ENCODE results near the gene PDE4A.

The PDE4A gene

GRCh38 chr19:10510301-10510802 lies 90.0 kb downstream of the PDE4A start:
- DNase-seq (ENCODE audit: low read depth in 2 of 2): peak; percentile 19 to 60

- DNase-seq (ENCODE audit: low read depth in 2 of 2): no peak
These were observed 92.9 kb downstream of the PDE4A start for GRCh38 chr19:10513223-10513622.

GRCh38 chr19:10514211-10515145 lies 94.1 kb downstream of the PDE4A start:
- peak in 1 of 2 donors; percentile 26 for DNase-seq (ENCODE audit: low read depth in 2 of 2)

DNA sequence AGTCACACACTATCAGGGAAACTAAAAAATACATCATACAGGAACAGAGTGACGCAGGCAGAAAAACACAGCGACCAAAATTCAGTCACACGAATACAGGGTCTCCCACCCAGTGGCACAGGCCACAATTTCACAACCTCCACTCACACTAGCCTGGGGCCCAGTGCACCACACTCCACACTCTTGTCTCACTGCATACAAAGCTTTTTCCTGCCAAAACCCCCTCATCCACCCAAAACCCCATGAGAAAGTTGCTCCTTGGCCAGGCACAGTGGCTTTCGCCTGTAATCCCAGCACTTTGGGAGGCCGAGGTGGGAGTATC lies 95.7 kb downstream of the PDE4A start:
- no peak for DNase-seq (ENCODE audit: low read depth in 2 of 2)

DNA sequence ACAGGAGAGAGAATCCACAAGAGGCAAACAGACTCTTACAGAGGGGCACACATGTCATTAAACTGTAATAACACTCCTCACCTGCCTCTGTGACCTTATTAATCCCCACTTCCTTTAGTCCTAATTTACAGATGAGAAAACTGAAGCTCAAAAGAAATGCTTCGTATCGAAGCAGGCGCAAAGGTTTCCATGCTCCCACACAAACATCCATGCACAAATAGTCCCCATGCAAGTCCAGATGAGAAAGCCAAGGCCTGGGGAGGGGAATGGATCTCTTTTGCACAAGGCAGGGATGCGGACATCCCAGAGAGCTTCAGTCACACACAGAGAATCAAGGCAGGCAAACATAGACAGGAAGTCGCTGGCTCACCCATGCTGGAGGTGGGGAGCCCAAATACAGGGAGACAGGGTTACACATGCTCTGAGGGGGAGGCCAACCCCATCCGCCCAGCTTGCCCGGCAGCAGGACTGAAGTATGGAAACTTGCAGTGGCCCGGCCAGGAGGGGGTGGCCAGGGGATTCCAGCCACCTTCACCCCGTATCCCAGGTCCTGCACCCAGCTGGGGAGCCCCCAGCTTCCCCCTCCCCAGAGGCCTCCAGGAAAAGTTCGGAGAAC lies 96.4 kb downstream of the PDE4A start:
- DNase-seq (ENCODE audit: low read depth in 2 of 2): no peak

- DNase-seq (ENCODE audit: low read depth in 2 of 2): no peak
These were observed 97.0 kb downstream of the PDE4A start, which contains the start of gene S1PR5 for GRCh38 chr19:10517361-10517759. S1PR5 (minus strand) TSS chr19:10517447; CDS start chr19:10515011, 2,436 bp downstream.

DNA sequence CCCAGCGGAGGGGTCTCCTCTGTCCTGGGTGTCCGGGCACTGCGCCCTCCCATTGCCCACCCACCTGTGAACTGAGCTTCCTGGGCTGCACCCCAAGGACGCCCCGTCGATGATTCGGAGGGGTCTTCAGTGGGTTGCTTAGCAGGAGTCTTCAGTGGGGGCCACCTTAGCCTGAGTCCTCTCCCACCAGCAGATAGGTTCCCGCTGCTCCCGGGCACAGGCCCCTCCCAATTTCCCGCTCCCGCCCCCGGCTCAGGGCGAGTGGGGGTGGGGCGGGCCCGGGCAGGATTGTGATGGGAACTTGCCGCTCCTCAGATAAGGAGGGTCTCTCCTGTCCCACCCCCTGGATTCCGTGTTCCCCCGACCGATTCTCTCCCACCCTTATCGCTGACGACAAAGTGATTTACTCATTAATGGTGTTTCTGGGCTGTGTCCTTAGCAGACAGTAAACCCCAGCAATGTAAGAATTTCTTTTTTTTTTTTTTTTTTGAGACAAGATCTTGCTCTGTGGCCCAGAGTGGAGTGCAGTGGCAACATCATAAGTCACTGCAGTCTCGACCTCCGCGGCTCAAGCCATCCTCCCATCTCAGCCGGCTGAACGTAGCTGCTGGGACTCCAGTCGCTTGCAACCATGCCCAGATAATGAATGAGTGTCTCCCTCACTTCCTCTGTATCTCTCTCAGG lies 97.6 kb downstream of the PDE4A start:
- DNase-seq (ENCODE audit: low read depth in 2 of 2): no peak

GRCh38 chr19:10518444-10519361 lies 98.4 kb downstream of the PDE4A start:
- DNase-seq (ENCODE audit: low read depth in 2 of 2): no peak
